Naive thymus-derived CD8-positive, alpha-beta T cell (primary cell): Measurements from ENCODE around the gene ZCCHC17. TPM values are rescaled to one million over a fixed set of nuclear protein-coding genes. Genes with fewer than 3 reads are reported as not detected.
A peak's percentile ranks its signal among the peaks of the same experiment; 100 is the strongest.
"Not testable (repeated sequence)": the region's sequence is repeated elsewhere in the genome, so short reads cannot be mapped to it uniquely, and the experiment has no call there.

ENCODE experiments used
- ATAC-seq, 2 donors: fragments of 150-1000 bp; cut with Tn5 transposase in 1 of 2; sonication (Bioruptor Pico), chemical (Tn5 transposase) in 1 of 2; 1 replicate in 1 of 2; 2 replicates in 1 of 2; pipeline ENCODE4 v1.10.0; 2021; ENCODE audit warnings: mild to moderate bottlenecking in 2 of 2, moderate library complexity in 2 of 2
- POLR2A ChIA-PET: fragments of 350-600 bp; sonication (Branson Sonifier 250); formaldehyde crosslinking; loops from one replicate; lab custom pipeline; 2021; ENCODE audit warnings: antibody characterized with exemption; lab: Charles Lee
- DNase-seq, 10 donors: peaks; one replicate each; pipeline versions ENCODE4 v3.0.0 to v3.0.0-alpha.2; 2020 to 2022
- H3K27ac Mint-ChIP-seq, 10 donors: one replicate each; pipeline ENCODE4 v1.8.0; 2020 to 2022; ENCODE audit warnings: mild to moderate bottlenecking in 10 of 10, mixed read lengths in 10 of 10, moderate library complexity in 4 of 10, inconsistent platforms in 1 of 10
- H3K27me3 Mint-ChIP-seq, 5 donors: one replicate each; pipeline ENCODE4 v1.8.0; 2021 to 2022; ENCODE audit warnings: mixed read lengths in 5 of 5
- H3K36me3 Mint-ChIP-seq, 3 donors: one replicate each; pipeline ENCODE4 v1.8.0; 2020 to 2022; ENCODE audit warnings: mixed read lengths in 3 of 3, mild to moderate bottlenecking in 2 of 3, inconsistent platforms in 1 of 3
- H3K4me1 Mint-ChIP-seq, 4 donors: one replicate each; pipeline ENCODE4 v1.8.0; 2021 to 2022; ENCODE audit warnings: mixed read lengths in 4 of 4
- H3K4me3 Mint-ChIP-seq, 10 donors: one replicate each; pipeline ENCODE4 v1.8.0; 2020 to 2022; ENCODE audit warnings: mild to moderate bottlenecking in 10 of 10, mixed read lengths in 10 of 10, moderate library complexity in 6 of 10, inconsistent platforms in 1 of 10
- H3K9me3 Mint-ChIP-seq, 9 donors: one replicate each; pipeline ENCODE4 v1.8.0; 2020 to 2022; ENCODE audit warnings: mixed read lengths in 9 of 9, mild to moderate bottlenecking in 3 of 9, inconsistent platforms in 1 of 9, moderate library complexity in 1 of 9
- polyA plus RNA-seq, 3 donors: library from polyadenylated mRNA; unstranded; fragments of 300-500 nt; fragmentation: Illumina TruSeq; gene quantifications; one replicate each; pipeline ENCODE4 v1.2.3, GENCODE V29; 2021
- total RNA-seq, 8 experiments: library from RNA in 2 of 8; stranded (reverse) in 2 of 8; gene quantifications; one replicate each; pipeline ENCODE4 v1.2.3 and lab custom pipeline; 2021 to 2026

The ZCCHC17 gene
- total and polyA plus RNA-seq, 5 experiments from 2014 or later: 19.0 to 48.2 (median 39.5) TPM

GRCh38 chr1:31373897-31374486, 77.2 kb downstream of the ZCCHC17 start:
- H3K4me1 Mint-ChIP-seq: peaks cover 11 to 22% (median 17%) of the 10 kb centered on the region in 4 donors
- H3K36me3 Mint-ChIP-seq: no peaks in the 10 kb centered on the region
- ATAC-seq: peak; percentile 24 to 40
- peaks cover 0 to 2% (median 0%) of the 10 kb centered on the region in 5 donors for H3K27me3 Mint-ChIP-seq
- POLR2A ChIA-PET: interaction anchor here (0.6 kb wide), 1 partner anchor 530 kb away, joined by 5 read pairs; no protein-coding TSS in a partner anchor
- H3K9me3 Mint-ChIP-seq: no peaks in the 10 kb centered on the region
- H3K27ac Mint-ChIP-seq: peak overlapping the region in 7 of 10 donors; percentile 36 to 89 (median 72)
- H3K4me3 Mint-ChIP-seq: peak overlapping the region; percentile 83 to 96 (median 92)
- DNase-seq: peak in 1 of 10 donors; percentile 20

- H3K4me1 Mint-ChIP-seq: peaks cover 11 to 22% (median 17%) of the 10 kb centered on the region in 4 donors
- H3K27me3 Mint-ChIP-seq: peaks cover 0 to 2% (median 0%) of the 10 kb centered on the region in 5 donors
- ATAC-seq (no peak), DNase-seq (no peak)
- no peaks in the 10 kb centered on the region for H3K36me3 Mint-ChIP-seq
- H3K4me3 Mint-ChIP-seq: peak overlapping the region in 6 of 10 donors; percentile 14 to 96 (median 60)
- H3K27ac Mint-ChIP-seq: no peak overlapping the region
- POLR2A ChIA-PET: no interaction called here
- no peaks in the 10 kb centered on the region for H3K9me3 Mint-ChIP-seq
Observed at GRCh38 chr1:31374511-31375196, 77.8 kb downstream of the ZCCHC17 start.

GRCh38 chr1:31376375-31377134, 79.7 kb downstream of the ZCCHC17 start:
- Mint-ChIP-seq H3K4me3 (peak overlapping the region in 2 of 10 donors; percentile 11 to 59), H3K36me3 (no peaks in the 10 kb centered on the region), H3K4me1 (peaks cover 11 to 22% (median 17%) of the 10 kb centered on the region in 4 donors), H3K27ac (peak overlapping the region in 1 of 10 donors; percentile 3), H3K27me3 (peaks cover 0 to 12% (median 3%) of the 10 kb centered on the region in 5 donors), H3K9me3 (no peaks in the 10 kb centered on the region)
- no peak for ATAC-seq
- no peak for DNase-seq
- POLR2A ChIA-PET: no interaction called here

GRCh38 chr1:31377364-31377863, 80.6 kb downstream of the ZCCHC17 start:
- Mint-ChIP-seq H3K4me1 (peaks cover 10 to 18% (median 14%) of the 10 kb centered on the region in 4 donors), H3K27ac (no peak overlapping the region), H3K36me3 (no peaks in the 10 kb centered on the region), H3K4me3 (no peak overlapping the region), H3K27me3 (peaks cover 5 to 19% (median 8%) of the 10 kb centered on the region in 5 donors), H3K9me3 (no peaks in the 10 kb centered on the region)
- POLR2A ChIA-PET: no interaction called here
- no peak for ATAC-seq
- DNase-seq: no peak

- no peak overlapping the region for H3K27ac Mint-ChIP-seq
- no peaks in the 10 kb centered on the region for H3K9me3 Mint-ChIP-seq
- peaks cover 9 to 24% (median 13%) of the 10 kb centered on the region in 5 donors for H3K27me3 Mint-ChIP-seq
- H3K4me3 Mint-ChIP-seq: no peak overlapping the region
- POLR2A ChIA-PET: no interaction called here
- no peaks in the 10 kb centered on the region for H3K36me3 Mint-ChIP-seq
- peaks cover 5 to 13% (median 9%) of the 10 kb centered on the region in 4 donors for H3K4me1 Mint-ChIP-seq
- DNase-seq: no peak
- ATAC-seq: no peak
Observed at GRCh38 chr1:31378001-31378400, 81.2 kb downstream of the ZCCHC17 start.

- Mint-ChIP-seq H3K27ac (no peak overlapping the region), H3K27me3 (peaks cover 9 to 37% (median 19%) of the 10 kb centered on the region in 5 donors), H3K36me3 (no peaks in the 10 kb centered on the region), H3K9me3 (no peaks in the 10 kb centered on the region), H3K4me1 (no peaks in the 10 kb centered on the region), H3K4me3 (no peak overlapping the region)
- ATAC-seq: no peak
- POLR2A ChIA-PET: no interaction called here
- DNase-seq: no peak
Observed at GRCh38 chr1:31380181-31380580, 83.3 kb downstream of the ZCCHC17 start.

- Mint-ChIP-seq H3K27ac (no peak overlapping the region), H3K9me3 (peaks cover 0 to 2% (median 0%) of the 10 kb centered on the region in 9 donors), H3K27me3 (peaks cover 11 to 51% (median 34%) of the 10 kb centered on the region in 5 donors), H3K4me3 (no peak overlapping the region), H3K4me1 (no peaks in the 10 kb centered on the region), H3K36me3 (no peaks in the 10 kb centered on the region)
- no peak for ATAC-seq
- POLR2A ChIA-PET: no interaction called here
- no peak for DNase-seq
Observed at GRCh38 chr1:31381394-31382294, 84.8 kb downstream of the ZCCHC17 start.

GRCh38 chr1:31382379-31382989, 85.7 kb downstream of the ZCCHC17 start:
- ATAC-seq (no peak), DNase-seq (no peak)
- Mint-ChIP-seq H3K4me3 (no peak overlapping the region), H3K27ac (no peak overlapping the region), H3K27me3 (peaks cover 11 to 57% (median 42%) of the 10 kb centered on the region in 5 donors), H3K4me1 (no peaks in the 10 kb centered on the region), H3K36me3 (peaks cover 0 to 2% (median 0%) of the 10 kb centered on the region in 3 donors), H3K9me3 (peaks cover 0 to 2% (median 0%) of the 10 kb centered on the region in 9 donors)
- POLR2A ChIA-PET: no interaction called here

- H3K4me1 Mint-ChIP-seq: no peaks in the 10 kb centered on the region
- DNase-seq (no peak), ATAC-seq (no peak)
- peaks cover 0 to 2% (median 0%) of the 10 kb centered on the region in 9 donors for H3K9me3 Mint-ChIP-seq
- H3K4me3 Mint-ChIP-seq: no peak overlapping the region
- peaks cover 14 to 64% (median 46%) of the 10 kb centered on the region in 5 donors for H3K27me3 Mint-ChIP-seq
- H3K36me3 Mint-ChIP-seq: peaks cover 0 to 2% (median 0%) of the 10 kb centered on the region in 3 donors
- POLR2A ChIA-PET: no interaction called here
- H3K27ac Mint-ChIP-seq: no peak overlapping the region
Observed at GRCh38 chr1:31383967-31384366, 87.1 kb downstream of the ZCCHC17 start.

GRCh38 chr1:31386576-31387243, 89.9 kb downstream of the ZCCHC17 start:
- H3K36me3 Mint-ChIP-seq, POLR2A ChIA-PET, H3K4me3 Mint-ChIP-seq, H3K4me1 Mint-ChIP-seq, DNase-seq, H3K27ac Mint-ChIP-seq, ATAC-seq, H3K9me3 Mint-ChIP-seq: not testable (repeated sequence)
- peaks cover 14 to 63% (median 41%) of the 10 kb centered on the region in 5 donors for H3K27me3 Mint-ChIP-seq

GRCh38 chr1:31387612-31388011, 90.8 kb downstream of the ZCCHC17 start:
- POLR2A ChIA-PET: no interaction called here

More at GRCh38 chr1:31387612-31388011, 90.8 kb downstream of the ZCCHC17 start:
- DNase-seq (no peak), ATAC-seq (no peak)
- Mint-ChIP-seq H3K36me3 (peaks cover 0 to 2% (median 0%) of the 10 kb centered on the region in 3 donors), H3K4me1 (no peaks in the 10 kb centered on the region), H3K27me3 (peaks cover 6 to 54% (median 33%) of the 10 kb centered on the region in 5 donors), H3K9me3 (peaks cover 0 to 2% (median 0%) of the 10 kb centered on the region in 9 donors), H3K4me3 (no peak overlapping the region), H3K27ac (peak overlapping the region in 1 of 10 donors; percentile 40)
